ENCODE data around the gene ANKRD45. TPM values are rescaled to one million over a fixed set of nuclear protein-coding genes. Genes with fewer than 3 reads are reported as not detected.
"Not testable (repeated sequence)": the region's sequence is repeated elsewhere in the genome, so short reads cannot be mapped to it uniquely, and the experiment has no call there.

Gene ANKRD45
- total and polyA plus RNA-seq, 2 donors (not counting 1 experiment from before 2014, with no cell fraction given), result 0.06 TPM; not detected in 1

DNA sequence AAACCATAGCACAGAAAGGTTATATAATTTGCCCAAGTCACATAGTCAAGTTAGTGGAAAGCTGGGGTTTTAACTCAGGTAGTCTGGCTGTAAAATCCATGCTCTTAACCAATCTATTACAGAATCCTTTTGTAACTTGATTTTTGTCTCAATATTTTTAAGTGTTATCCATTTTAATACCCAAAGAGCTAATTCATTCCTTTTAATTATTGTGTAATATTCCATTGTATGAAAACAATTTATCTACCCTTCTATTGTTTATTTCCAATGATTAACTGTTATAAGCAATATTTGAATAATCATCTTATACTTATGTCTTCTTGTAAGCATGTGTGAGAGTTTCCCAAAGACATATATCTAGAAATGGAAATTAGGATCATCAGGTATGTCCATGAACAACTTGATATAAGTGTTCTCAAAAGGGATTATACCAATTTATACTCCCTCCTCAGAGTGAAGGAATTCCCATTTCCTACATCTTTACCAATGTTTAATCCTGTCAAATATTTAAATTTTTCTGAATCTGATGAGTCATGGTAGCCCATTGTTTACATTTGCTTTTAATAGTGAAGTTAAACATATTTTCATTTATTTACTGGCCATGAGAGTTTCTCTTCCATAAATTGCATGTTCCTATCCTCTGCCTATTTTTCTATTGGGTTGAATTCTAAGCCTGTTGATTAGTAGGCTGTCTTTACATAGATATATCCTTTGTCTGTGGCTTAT, 20.6 kb downstream of the ANKRD45 start:
- ChIA-PET CTCF (no interaction called here), POLR2A (no interaction called here)
- no peaks in the 10 kb centered on the region for H3K4me1 Mint-ChIP-seq

DNA sequence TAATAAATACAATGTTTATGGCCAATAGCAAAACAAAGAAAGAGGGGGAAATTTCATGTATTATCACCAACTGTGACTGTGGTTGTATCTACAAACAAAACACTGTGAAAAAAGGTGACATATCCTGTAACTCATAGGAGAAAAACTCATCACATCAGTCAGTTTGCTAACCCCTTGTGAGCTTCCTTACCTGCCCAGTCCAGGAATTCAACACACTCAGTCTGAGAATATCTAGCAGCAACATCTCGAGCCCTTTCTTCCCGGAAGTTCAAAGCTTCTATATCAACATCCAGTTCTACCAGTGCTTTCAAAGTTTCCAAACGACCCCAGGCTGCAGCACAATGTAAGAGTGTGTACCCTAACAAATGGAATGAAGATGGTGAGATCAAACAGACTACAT, 23.0 kb downstream of the ANKRD45 start:
- ATAC-seq (ENCODE audit: low read depth) (no peak), DNase-seq (no peak)
- no peak overlapping the region for H3K27ac Mint-ChIP-seq
- Histone ChIP-seq H3K27ac (ENCODE audit: low read length in 2 of 2) (no peak overlapping the region), H3K27me3 (replicated peaks in 1 of 4; ENCODE audit: control extremely low read depth in 1 of 4, control insufficient read depth in 3 of 4, insufficient read depth in 4 of 4, low read length in 3 of 4) (no peaks in the 10 kb centered on the region), H3K4me2 (replicated peaks; ENCODE audit: low read depth, low read length, poor library complexity, severe bottlenecking) (no peak overlapping the region), H3K36me3 (replicated peaks in 1 of 2; ENCODE audit: control extremely low read depth in 1 of 2, control insufficient read depth in 1 of 2, extremely low read depth in 1 of 2, insufficient read depth in 2 of 2, low read length in 1 of 2) (no peaks in the 10 kb centered on the region), H2AFZ (ENCODE audit: insufficient read depth, low read depth, low read length, poor library complexity, severe bottlenecking) (no peak overlapping the region), H3K79me2 (ENCODE audit: control insufficient read depth, insufficient read depth, low read length) (no peaks in the 10 kb centered on the region), H3K4me3 (ENCODE audit: control extremely low read depth in 1 of 5, extremely low read depth in 1 of 5, insufficient read depth in 1 of 5, low read depth in 2 of 5, low read length in 4 of 5) (no peak overlapping the region), H3K9ac (ENCODE audit: low read length) (no peak overlapping the region), H3K9me3 (ENCODE audit: control extremely low read depth in 1 of 3, control insufficient read depth in 2 of 3, insufficient read depth in 1 of 3, low read length in 2 of 3) (no peaks in the 10 kb centered on the region), H3K4me1 (ENCODE audit: control insufficient read depth in 2 of 2, insufficient read depth in 2 of 2, low read length in 2 of 2) (no peaks in the 10 kb centered on the region), H4K20me1 (ENCODE audit: control insufficient read depth, insufficient read depth, low read length, poor library complexity, severe bottlenecking) (no peaks in the 10 kb centered on the region)
- H3K27me3 Mint-ChIP-seq, result peaks cover 9% of the 10 kb centered on the region
- H3K4me1 Mint-ChIP-seq, result no peaks in the 10 kb centered on the region
- CTCF ChIA-PET, result no interaction called here
- peaks cover 2% of the 10 kb centered on the region for H3K9me3 Mint-ChIP-seq (ENCODE audit: insufficient read depth)
- intact Hi-C loops (cut with micrococcal nuclease), result no loop called here
- TF ChIP-seq, protein P1, sequence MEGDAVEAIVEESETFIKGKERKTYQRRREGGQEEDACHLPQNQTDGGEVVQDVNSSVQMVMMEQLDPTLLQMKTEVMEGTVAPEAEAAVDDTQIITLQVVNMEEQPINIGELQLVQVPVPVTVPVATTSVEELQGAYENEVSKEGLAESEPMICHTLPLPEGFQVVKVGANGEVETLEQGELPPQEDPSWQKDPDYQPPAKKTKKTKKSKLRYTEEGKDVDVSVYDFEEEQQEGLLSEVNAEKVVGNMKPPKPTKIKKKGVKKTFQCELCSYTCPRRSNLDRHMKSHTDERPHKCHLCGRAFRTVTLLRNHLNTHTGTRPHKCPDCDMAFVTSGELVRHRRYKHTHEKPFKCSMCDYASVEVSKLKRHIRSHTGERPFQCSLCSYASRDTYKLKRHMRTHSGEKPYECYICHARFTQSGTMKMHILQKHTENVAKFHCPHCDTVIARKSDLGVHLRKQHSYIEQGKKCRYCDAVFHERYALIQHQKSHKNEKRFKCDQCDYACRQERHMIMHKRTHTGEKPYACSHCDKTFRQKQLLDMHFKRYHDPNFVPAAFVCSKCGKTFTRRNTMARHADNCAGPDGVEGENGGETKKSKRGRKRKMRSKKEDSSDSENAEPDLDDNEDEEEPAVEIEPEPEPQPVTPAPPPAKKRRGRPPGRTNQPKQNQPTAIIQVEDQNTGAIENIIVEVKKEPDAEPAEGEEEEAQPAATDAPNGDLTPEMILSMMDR (IDR thresholded peaks at IDR 0.05), result no peak
- no peak for TF ChIP-seq EZH2 (IDR thresholded peaks at IDR 0.05; ENCODE audit: borderline replicate concordance, insufficient read depth, low read depth, low read length, poor library complexity, severe bottlenecking)
- POLR2A ChIA-PET, result no interaction called here
- WGBS (ENCODE audit: insufficient coverage), result 92% methylated on average over 2 of the region's 3 CpGs
- H3K4me3 Mint-ChIP-seq, result no peak overlapping the region

More for the DNA sequence above, 20.6 kb downstream of the ANKRD45 start:
- no peaks in the 10 kb centered on the region for H3K36me3 ChIP-seq (replicated peaks in 1 of 2; ENCODE audit: control extremely low read depth in 1 of 2, control insufficient read depth in 1 of 2, extremely low read depth in 1 of 2, insufficient read depth in 2 of 2, low read length in 1 of 2)
- no peaks in the 10 kb centered on the region for H3K79me2 ChIP-seq (ENCODE audit: control insufficient read depth, insufficient read depth, low read length)
- TF ChIP-seq, protein P1 (IDR thresholded peaks at IDR 0.05), result no peak
- TF ChIP-seq EZH2 (IDR thresholded peaks at IDR 0.05; ENCODE audit: borderline replicate concordance, insufficient read depth, low read depth, low read length, poor library complexity, severe bottlenecking), result no peak
- H3K4me3 Mint-ChIP-seq, result no peak overlapping the region
- H3K4me1 ChIP-seq (ENCODE audit: control insufficient read depth in 2 of 2, insufficient read depth in 2 of 2, low read length in 2 of 2), result no peaks in the 10 kb centered on the region
- H3K9me3 Mint-ChIP-seq (ENCODE audit: insufficient read depth), result peaks cover 3% of the 10 kb centered on the region
- H3K9ac ChIP-seq (ENCODE audit: low read length), result no peak overlapping the region
- H4K20me1 ChIP-seq (ENCODE audit: control insufficient read depth, insufficient read depth, low read length, poor library complexity, severe bottlenecking), result no peaks in the 10 kb centered on the region
- H2AFZ ChIP-seq (ENCODE audit: insufficient read depth, low read depth, low read length, poor library complexity, severe bottlenecking), result no peak overlapping the region
- H3K27me3 Mint-ChIP-seq, result peaks cover 11% of the 10 kb centered on the region
- H3K27me3 ChIP-seq (replicated peaks in 1 of 4; ENCODE audit: control extremely low read depth in 1 of 4, control insufficient read depth in 3 of 4, insufficient read depth in 4 of 4, low read length in 3 of 4), result no peaks in the 10 kb centered on the region
- H3K4me2 ChIP-seq (replicated peaks; ENCODE audit: low read depth, low read length, poor library complexity, severe bottlenecking), result no peak overlapping the region
- H3K27ac ChIP-seq (ENCODE audit: low read length in 2 of 2), result no peak overlapping the region
- DNase-seq, result no peak
- H3K9me3 ChIP-seq (ENCODE audit: control extremely low read depth in 1 of 3, control insufficient read depth in 2 of 3, insufficient read depth in 1 of 3, low read length in 2 of 3), result no peaks in the 10 kb centered on the region
- no peak overlapping the region for H3K27ac Mint-ChIP-seq
- ATAC-seq (ENCODE audit: low read depth), result no peak
- no peak overlapping the region for H3K4me3 ChIP-seq (ENCODE audit: control extremely low read depth in 1 of 5, extremely low read depth in 1 of 5, insufficient read depth in 1 of 5, low read depth in 2 of 5, low read length in 4 of 5)
- intact Hi-C loops (cut with micrococcal nuclease), result no loop called here

DNA sequence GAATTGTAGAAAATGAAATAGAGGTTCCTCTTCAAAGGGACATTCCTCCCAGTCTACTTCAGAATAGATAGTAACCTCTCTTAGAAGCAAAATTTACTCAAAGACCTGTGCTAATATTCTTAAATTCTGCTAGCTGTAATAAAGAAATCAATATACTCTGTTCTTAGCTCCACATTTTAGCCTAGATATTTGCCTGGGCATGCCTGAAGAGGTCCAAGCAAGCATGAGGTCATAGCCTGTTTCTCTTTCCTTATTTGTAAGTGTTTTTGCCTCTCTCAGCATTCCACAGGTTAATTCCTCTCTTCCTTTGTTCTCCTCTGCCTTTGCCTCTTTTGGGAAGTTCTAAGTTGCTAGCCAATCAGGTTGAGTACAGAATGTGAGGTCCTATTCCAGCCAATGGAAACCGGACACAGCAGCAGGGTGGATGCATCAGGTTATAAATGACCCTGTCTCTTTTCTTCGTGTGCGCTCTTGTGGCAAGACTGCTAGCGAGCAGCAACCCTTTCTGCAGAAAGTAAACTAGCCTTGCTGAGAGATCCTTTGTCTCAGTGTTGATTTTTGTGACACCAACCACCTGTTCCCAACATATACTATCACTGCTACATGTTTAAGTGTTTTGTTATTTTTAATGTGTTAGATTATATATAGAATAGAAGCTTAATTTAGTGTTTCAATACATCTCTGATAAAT, 27.1 kb downstream of the ANKRD45 start:
- H3K4me3 ChIP-seq (ENCODE audit: control extremely low read depth in 1 of 5, extremely low read depth in 1 of 5, insufficient read depth in 1 of 5, low read depth in 2 of 5, low read length in 4 of 5); intact Hi-C loops (cut with micrococcal nuclease); H4K20me1 ChIP-seq (ENCODE audit: control insufficient read depth, insufficient read depth, low read length, poor library complexity, severe bottlenecking); CTCF ChIA-PET; H2AFZ ChIP-seq (ENCODE audit: insufficient read depth, low read depth, low read length, poor library complexity, severe bottlenecking); H3K4me3 Mint-ChIP-seq; ATAC-seq (ENCODE audit: low read depth); H3K9ac ChIP-seq (ENCODE audit: low read length); H3K27ac Mint-ChIP-seq; H3K36me3 ChIP-seq (replicated peaks in 1 of 2; ENCODE audit: control extremely low read depth in 1 of 2, control insufficient read depth in 1 of 2, extremely low read depth in 1 of 2, insufficient read depth in 2 of 2, low read length in 1 of 2); H3K4me2 ChIP-seq (replicated peaks; ENCODE audit: low read depth, low read length, poor library complexity, severe bottlenecking); H3K9me3 Mint-ChIP-seq (ENCODE audit: insufficient read depth); H3K9me3 ChIP-seq (ENCODE audit: control extremely low read depth in 1 of 3, control insufficient read depth in 2 of 3, insufficient read depth in 1 of 3, low read length in 2 of 3); H3K27me3 ChIP-seq (replicated peaks in 1 of 4; ENCODE audit: control extremely low read depth in 1 of 4, control insufficient read depth in 3 of 4, insufficient read depth in 4 of 4, low read length in 3 of 4); H3K4me1 ChIP-seq (ENCODE audit: control insufficient read depth in 2 of 2, insufficient read depth in 2 of 2, low read length in 2 of 2); H3K27ac ChIP-seq (ENCODE audit: low read length in 2 of 2); H3K79me2 ChIP-seq (ENCODE audit: control insufficient read depth, insufficient read depth, low read length); POLR2A ChIA-PET; H3K4me1 Mint-ChIP-seq; DNase-seq: not testable (repeated sequence)
- 95% methylated on average over 4 of the region's 4 CpGs for WGBS (ENCODE audit: insufficient coverage)
- H3K27me3 Mint-ChIP-seq, result peaks cover 12% of the 10 kb centered on the region

Data from B cell (primary cell).